Nephron progenitor cell (in vitro differentiated cells): ENCODE results near the gene SGPP1.

Experiments
- DNase-seq: peaks from one replicate; pipeline ENCODE4 v3.0.0; 2021
- H3K27ac Mint-ChIP-seq: 2 replicates; pipeline ENCODE4 v1.8.0; 2021; ENCODE audit warnings: mild to moderate bottlenecking, moderate library complexity, mixed read lengths
- H3K27me3 Mint-ChIP-seq: 2 replicates; pipeline ENCODE4 v1.8.0; 2021; ENCODE audit warnings: mild to moderate bottlenecking, low read depth, mixed read lengths; ENCODE audit not compliant: poor library complexity
- H3K36me3 Mint-ChIP-seq: 2 replicates; pipeline ENCODE4 v1.8.0; 2021; ENCODE audit warnings: low read depth, mixed read lengths
- H3K4me1 Mint-ChIP-seq: 2 replicates; pipeline ENCODE4 v1.8.0; 2021; ENCODE audit warnings: mixed read lengths
- H3K4me3 Mint-ChIP-seq: 2 replicates; pipeline ENCODE4 v1.8.0; 2021; ENCODE audit warnings: mild to moderate bottlenecking, moderate library complexity, mixed read lengths
- H3K9me3 Mint-ChIP-seq: 2 replicates; pipeline ENCODE4 v1.8.0; 2021; ENCODE audit warnings: mild to moderate bottlenecking, moderate library complexity, mixed read lengths
- TF ChIP-seq, protein P1 (sequence below): fragments of 200-600 bp; sonication (generic); IDR thresholded peaks from 2 replicates; pipeline ENCODE4 v1.5.0; 2021; ENCODE audit warnings: antibody characterized with exemption

The SGPP1 gene

GRCh38 chr14:63689132-63689531, 38.7 kb downstream of the SGPP1 start:
- H3K9me3 Mint-ChIP-seq: no peaks in the 10 kb centered on the region
- H3K4me3 Mint-ChIP-seq: no peak overlapping the region
- peaks cover 2% of the 10 kb centered on the region for H3K27me3 Mint-ChIP-seq
- TF ChIP-seq, protein P1, sequence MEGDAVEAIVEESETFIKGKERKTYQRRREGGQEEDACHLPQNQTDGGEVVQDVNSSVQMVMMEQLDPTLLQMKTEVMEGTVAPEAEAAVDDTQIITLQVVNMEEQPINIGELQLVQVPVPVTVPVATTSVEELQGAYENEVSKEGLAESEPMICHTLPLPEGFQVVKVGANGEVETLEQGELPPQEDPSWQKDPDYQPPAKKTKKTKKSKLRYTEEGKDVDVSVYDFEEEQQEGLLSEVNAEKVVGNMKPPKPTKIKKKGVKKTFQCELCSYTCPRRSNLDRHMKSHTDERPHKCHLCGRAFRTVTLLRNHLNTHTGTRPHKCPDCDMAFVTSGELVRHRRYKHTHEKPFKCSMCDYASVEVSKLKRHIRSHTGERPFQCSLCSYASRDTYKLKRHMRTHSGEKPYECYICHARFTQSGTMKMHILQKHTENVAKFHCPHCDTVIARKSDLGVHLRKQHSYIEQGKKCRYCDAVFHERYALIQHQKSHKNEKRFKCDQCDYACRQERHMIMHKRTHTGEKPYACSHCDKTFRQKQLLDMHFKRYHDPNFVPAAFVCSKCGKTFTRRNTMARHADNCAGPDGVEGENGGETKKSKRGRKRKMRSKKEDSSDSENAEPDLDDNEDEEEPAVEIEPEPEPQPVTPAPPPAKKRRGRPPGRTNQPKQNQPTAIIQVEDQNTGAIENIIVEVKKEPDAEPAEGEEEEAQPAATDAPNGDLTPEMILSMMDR: no peak
- H3K4me1 Mint-ChIP-seq: no peaks in the 10 kb centered on the region
- no peak for DNase-seq
- H3K36me3 Mint-ChIP-seq: peaks cover 10% of the 10 kb centered on the region
- no peak overlapping the region for H3K27ac Mint-ChIP-seq

DNA sequence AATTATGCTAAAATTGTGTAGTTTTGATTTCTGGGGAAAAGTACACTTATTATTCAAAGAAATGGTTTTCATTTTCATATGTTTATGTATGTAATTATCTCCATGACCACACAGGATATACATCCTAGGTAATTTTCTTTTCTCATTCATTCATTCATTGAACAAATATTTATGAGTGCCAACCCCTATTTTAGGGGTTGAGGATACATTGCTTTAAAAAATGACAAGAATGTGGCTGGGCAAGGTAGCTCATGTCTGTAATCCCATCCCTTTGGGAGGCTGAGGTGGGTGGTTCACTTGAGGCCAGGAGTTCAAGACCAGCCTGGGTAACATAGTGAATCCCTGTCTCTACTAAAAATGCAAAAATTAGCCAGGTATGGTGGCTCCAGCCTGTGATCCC, 40.9 kb downstream of the SGPP1 start:
- Mint-ChIP-seq H3K27ac (no peak overlapping the region), H3K9me3 (no peaks in the 10 kb centered on the region), H3K27me3 (no peaks in the 10 kb centered on the region), H3K4me3 (no peak overlapping the region), H3K4me1 (no peaks in the 10 kb centered on the region), H3K36me3 (peaks cover 10% of the 10 kb centered on the region)
- DNase-seq: no peak
- TF ChIP-seq, protein P1: no peak

DNA sequence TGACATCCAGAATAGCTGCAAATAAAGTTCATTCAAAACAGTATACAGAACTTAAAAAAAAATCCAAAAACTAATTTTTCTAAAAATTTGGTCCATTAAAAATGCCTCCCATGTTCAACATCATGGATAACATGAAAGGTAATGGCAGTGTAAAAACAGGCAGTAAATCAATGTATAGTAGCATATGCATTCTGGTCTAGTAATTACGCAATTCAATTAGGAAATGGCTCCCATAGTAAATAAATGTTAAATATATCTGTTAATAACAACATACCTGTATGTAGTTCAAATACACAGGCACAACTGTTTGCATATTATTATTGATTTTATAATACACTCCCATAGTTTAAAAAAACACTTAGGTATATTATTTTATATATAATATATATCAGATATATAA, 42.5 kb downstream of the SGPP1 start:
- TF ChIP-seq, protein P1: no peak
- no peak for DNase-seq
- H3K4me3 Mint-ChIP-seq: no peak overlapping the region
- H3K9me3 Mint-ChIP-seq: no peaks in the 10 kb centered on the region
- no peak overlapping the region for H3K27ac Mint-ChIP-seq
- H3K4me1 Mint-ChIP-seq: no peaks in the 10 kb centered on the region
- H3K27me3 Mint-ChIP-seq: no peaks in the 10 kb centered on the region
- H3K36me3 Mint-ChIP-seq: peaks cover 15% of the 10 kb centered on the region

- H3K27me3 Mint-ChIP-seq: no peaks in the 10 kb centered on the region
- H3K4me1 Mint-ChIP-seq: peaks cover 9% of the 10 kb centered on the region
- no peak for DNase-seq
- peaks cover 18% of the 10 kb centered on the region for H3K36me3 Mint-ChIP-seq
- no peaks in the 10 kb centered on the region for H3K9me3 Mint-ChIP-seq
- no peak overlapping the region for H3K4me3 Mint-ChIP-seq
- TF ChIP-seq, protein P1: no peak
- H3K27ac Mint-ChIP-seq: peak overlapping the region; percentile 51
Measured at GRCh38 chr14:63682727-63683593, 44.9 kb downstream of the SGPP1 start.

DNA sequence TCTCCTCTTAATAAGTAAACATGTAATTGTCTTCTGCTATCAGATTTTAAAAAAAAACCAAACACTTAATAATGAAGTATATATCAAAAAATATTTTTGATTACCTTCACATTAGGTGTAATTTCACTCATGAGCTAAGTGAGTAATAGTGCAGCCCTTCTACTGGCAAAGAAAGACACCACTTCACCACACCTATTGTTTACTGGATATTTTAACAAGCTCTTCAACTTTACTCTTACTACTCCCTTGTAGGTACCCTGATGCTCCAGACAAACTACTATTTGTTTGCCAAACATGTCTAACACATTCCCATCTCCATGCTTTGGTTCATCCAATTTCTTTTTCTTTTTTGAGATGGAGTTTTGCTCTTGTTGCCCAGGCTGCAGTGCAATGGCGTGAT, 49.3 kb downstream of the SGPP1 start:
- Mint-ChIP-seq H3K9me3 (no peaks in the 10 kb centered on the region), H3K36me3 (peaks cover 22% of the 10 kb centered on the region), H3K27ac (no peak overlapping the region), H3K27me3 (no peaks in the 10 kb centered on the region), H3K4me3 (no peak overlapping the region), H3K4me1 (peaks cover 20% of the 10 kb centered on the region)
- DNase-seq: no peak
- TF ChIP-seq, protein P1: no peak

GRCh38 chr14:63677891-63678379, 49.9 kb downstream of the SGPP1 start:
- Mint-ChIP-seq H3K27me3 (no peaks in the 10 kb centered on the region), H3K4me1 (peaks cover 20% of the 10 kb centered on the region), H3K36me3 (peaks cover 22% of the 10 kb centered on the region), H3K27ac (no peak overlapping the region), H3K9me3 (no peaks in the 10 kb centered on the region), H3K4me3 (no peak overlapping the region)
- TF ChIP-seq, protein P1: no peak
- DNase-seq: no peak
